GM19035 (cell line): ENCODE measurements around the gene MPP7.

ENCODE experiments used
- ATAC-seq: cut with Tn5 transposase; IDR thresholded peaks from one replicate; pipeline ENCODE4 v1.9.1; 2021; ENCODE audit not compliant: unreplicated experiment

MPP7 gene

GRCh38 chr10:28273343-28273742, 29.5 kb downstream of the MPP7 start:
- ATAC-seq, result no peak

- no peak for ATAC-seq
These were observed 32.9 kb downstream of the MPP7 start for GRCh38 chr10:28269842-28270456.

DNA sequence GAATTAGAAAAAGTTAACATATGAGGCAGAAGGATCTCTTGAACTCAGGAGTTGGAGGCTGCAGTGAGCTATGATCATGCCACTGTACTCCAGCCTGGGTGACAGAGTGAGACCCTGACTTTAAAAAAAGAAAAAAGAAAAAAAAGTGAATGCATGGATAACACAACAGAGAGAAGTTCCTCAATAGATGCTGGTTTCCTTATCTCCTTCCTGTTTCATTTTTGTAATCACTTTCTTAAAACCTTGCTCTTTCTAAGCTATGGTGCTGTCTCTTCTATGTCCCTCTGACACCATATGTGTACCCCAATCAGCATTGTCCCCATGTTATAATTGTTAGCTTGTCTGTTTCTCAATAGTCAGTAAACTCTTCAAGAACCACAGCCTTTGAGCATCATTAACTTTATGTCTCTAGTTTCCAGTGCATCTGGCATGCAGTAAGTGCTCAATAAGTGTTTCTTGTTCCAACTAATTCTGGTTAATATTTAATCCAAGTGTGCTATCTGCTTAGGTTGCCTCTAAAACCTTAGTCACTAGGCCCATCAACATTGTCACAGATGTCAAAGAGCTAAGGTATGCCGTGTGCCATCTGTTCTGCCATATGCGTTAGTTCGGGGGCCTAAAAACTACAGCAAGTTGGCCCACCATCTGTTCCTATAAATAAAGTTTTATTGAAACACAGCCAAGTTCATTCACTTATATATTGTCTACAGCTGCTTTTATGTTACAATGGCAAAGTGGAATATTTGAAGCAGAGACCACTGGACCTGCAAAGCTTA, 36.2 kb downstream of the MPP7 start:
- no peak for ATAC-seq

- ATAC-seq, result no peak
These were observed 39.6 kb downstream of the MPP7 start for GRCh38 chr10:28263136-28263857.

DNA sequence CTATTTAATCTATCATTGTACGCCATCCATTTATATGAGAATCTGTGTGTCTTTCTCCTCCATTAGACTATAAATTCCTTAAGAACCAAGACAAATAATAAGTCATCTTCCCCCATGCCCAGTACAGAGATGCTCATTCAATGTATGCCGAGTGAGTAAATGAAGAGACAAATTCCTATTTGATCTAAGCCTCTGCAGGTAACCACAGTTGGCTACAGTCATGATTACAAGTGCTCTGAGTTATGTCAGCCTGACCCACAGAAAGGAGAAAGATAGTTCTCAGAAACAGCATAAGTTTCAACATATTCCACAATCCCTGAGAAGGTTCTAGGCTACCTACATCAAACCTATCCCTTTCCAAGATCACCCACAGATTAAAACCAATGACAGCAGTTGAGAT, 46.1 kb downstream of the MPP7 start:
- ATAC-seq, result no peak

DNA sequence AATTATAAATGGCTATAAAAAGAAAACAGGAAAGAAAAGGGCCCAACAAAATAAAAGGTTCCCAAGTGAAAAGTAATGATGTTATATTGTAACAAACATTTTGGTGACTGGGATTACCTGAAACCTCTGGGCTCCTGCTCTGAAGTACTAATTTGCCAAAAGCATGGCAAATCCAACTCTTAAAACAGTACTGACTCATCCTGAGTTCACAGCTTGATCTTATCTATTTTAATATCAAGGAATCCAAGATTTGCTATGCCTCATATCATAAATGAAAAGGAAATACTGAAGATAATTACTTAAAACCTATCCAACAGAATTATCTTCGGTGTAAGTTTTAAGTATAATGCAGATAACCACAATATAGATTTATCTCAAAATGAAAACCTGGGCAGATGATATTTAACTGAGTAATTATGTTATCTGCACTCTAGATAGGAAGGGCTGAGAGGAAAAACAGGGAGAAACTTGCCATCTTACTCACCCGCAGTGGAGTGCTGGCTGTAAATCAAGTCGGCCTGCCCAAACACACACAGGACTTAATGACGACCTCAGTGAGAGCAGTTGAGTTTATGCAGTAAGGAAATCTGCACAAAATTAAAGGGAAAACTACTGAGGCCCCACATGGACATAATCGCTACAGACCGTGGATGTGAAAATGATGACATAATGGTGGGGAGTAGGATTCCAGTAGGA, 48.4 kb downstream of the MPP7 start:
- ATAC-seq, result no peak

GRCh38 chr10:28253169-28253785, 49.6 kb downstream of the MPP7 start:
- no peak for ATAC-seq
